Sigmoid colon (tissue), 7 donors: ENCODE measurements around the gene SKI. TPM values are rescaled to one million over a fixed set of nuclear protein-coding genes. Genes with fewer than 3 reads are reported as not detected.
"Not testable (repeated sequence)": the region's sequence is repeated elsewhere in the genome, so short reads cannot be mapped to it uniquely, and the experiment has no call there.

Experiments used
- DNase-seq: peaks from one replicate; pipeline ENCODE4 v3.0.0-alpha.2; 2019
- H3K27ac ChIP-seq, 4 donors: fragments of 200-600 bp; sonication (generic); one replicate each; pipeline ENCODE4 v1.5.1; 2016 to 2019; ENCODE audit warnings: mild to moderate bottlenecking in 1 of 4
- H3K27me3 ChIP-seq, 3 donors: fragments of 200-600 bp; sonication (generic); one replicate each; pipeline ENCODE4 v1.5.1; 2019; ENCODE audit warnings: mild to moderate bottlenecking in 1 of 3
- H3K36me3 ChIP-seq, 4 donors: fragments of 200-600 bp; sonication (generic); one replicate each; pipeline ENCODE4 v1.5.1; 2016 to 2019
- H3K4me1 ChIP-seq, 4 donors: fragments of 200-600 bp; sonication (generic); one replicate each; pipeline ENCODE4 v1.5.1; 2017 to 2019
- H3K4me3 ChIP-seq, 4 donors: fragments of 200-600 bp; sonication (generic); one replicate each; pipeline ENCODE4 v1.5.1; 2017 to 2019; ENCODE audit warnings: mild to moderate bottlenecking in 2 of 4, moderate library complexity in 1 of 4
- H3K9me3 ChIP-seq, 4 donors: fragments of 200-600 bp in 3 of 4; sonication (generic) in 3 of 4; one replicate each; pipeline versions ENCODE4 v1.5.1 to v1.6.1; 2013 to 2019
- CTCF ChIP-seq, 4 experiments: fragments of 450-650 bp in 3 of 4; fragments of 200-600 bp in 1 of 4; IDR thresholded peaks; one replicate each; pipeline ENCODE4 v1.5.1; 2016 to 2019; ENCODE audit warnings: antibody characterized with exemption in 4 of 4, mild to moderate bottlenecking in 3 of 4, moderate library complexity in 2 of 4
- EP300 ChIP-seq, 4 donors: sonication (generic); formaldehyde crosslinking; IDR thresholded peaks; one replicate each; pipeline ENCODE4 v1.6.1; 2017; ENCODE audit warnings: antibody characterized with exemption in 4 of 4
- POLR2A ChIP-seq, 2 donors: fragments of 450-650 bp; IDR thresholded peaks; one replicate each; pipeline ENCODE4 v1.6.1; 2016; ENCODE audit warnings: antibody characterized with exemption in 2 of 2, mild to moderate bottlenecking in 2 of 2, moderate library complexity in 2 of 2
- POLR2AphosphoS5 ChIP-seq, 4 donors: sonication (generic); formaldehyde crosslinking; IDR thresholded peaks; one replicate each; pipeline ENCODE4 v1.6.1; 2017; ENCODE audit warnings: antibody characterized with exemption in 4 of 4
- WGBS, 2 donors: extraction: QIAGEN DNeasy Blood & Tissue Kit; methylation state at CpG; one replicate each; pipeline ENCODE4 v1.1.7; 2013; 5-methylcytosine and 5-hydroxymethylcytosine counted together
- intact Hi-C: fragments of 100-400 bp; cut with DNase I; formaldehyde crosslinking; loops from one replicate; pipeline ENCODE4 v1.15.1; 2023
- polyA plus RNA-seq, 3 donors: library from polyadenylated mRNA; stranded (reverse); fragments of 200-250 nt; gene quantifications; one replicate each; pipeline ENCODE4 v1.2.3, GENCODE V29; 2013
- total RNA-seq, 4 donors: library from RNA; depleted of rRNA; stranded (reverse); fragments of >200 nt; gene quantifications; one replicate each; pipeline ENCODE4 v1.1.0, GENCODE V29; 2016
- donor health status: healthy with polysubstance abuse.
- donor health status: Bipolar disorder and iron deficiency.
- donor health status: healthy.

Gene SKI
- total and polyA plus RNA-seq, 7 donors = 5.8 to 50.4 (median 19.3) TPM

DNA sequence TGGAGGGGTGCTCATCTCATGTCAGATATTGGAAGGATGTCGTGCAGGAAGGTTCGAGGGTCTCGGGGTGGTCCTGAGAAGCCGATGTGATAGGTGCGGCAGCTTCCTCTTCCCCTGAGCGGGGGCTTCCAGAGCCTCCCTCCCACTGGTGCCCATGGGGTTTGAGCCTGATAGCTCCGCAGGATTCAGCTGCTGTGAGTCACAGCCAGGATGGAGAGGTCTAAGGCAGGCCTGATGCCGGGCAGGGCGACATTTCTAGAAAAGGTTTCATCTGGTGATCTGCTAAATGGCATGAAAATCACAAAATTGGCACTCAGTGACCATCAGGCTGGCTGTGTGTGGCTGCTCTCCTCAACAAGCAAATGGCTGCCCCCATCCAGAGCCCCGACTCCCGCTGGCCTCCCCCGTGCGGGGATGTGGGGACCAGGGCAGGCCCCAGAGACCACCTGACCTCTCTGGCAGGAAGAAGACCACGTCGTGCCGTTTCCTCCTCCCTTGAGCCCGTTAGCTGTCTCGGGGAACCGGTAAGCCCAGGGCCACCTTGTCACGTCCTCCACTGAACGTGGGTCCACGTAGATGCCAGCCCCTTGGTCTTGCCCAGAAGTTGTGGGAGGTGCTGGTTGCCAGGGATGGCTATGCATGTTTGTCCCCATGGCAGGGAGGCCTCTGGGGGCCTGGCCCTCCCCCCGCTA lies 66.1 kb downstream of the SKI start:
- Histone ChIP-seq H3K36me3 (no peaks in the 10 kb centered on the region), H3K27me3 (no peaks in the 10 kb centered on the region), H3K4me3 (no peak overlapping the region), H3K27ac (peak overlapping the region; percentile 4 to 83 (median 29)), H3K4me1 (peaks cover 0 to 90% (median 85%) of the 10 kb centered on the region in 4 donors), H3K9me3 (no peaks in the 10 kb centered on the region)
- intact Hi-C loops = no loop called here
- WGBS, 2 donors = 72 to 85% methylated on average over 23 of the region's 23 CpGs
- TF ChIP-seq EP300 (IDR thresholded peaks at IDR 0.05) (no peak), CTCF (IDR thresholded peaks at IDR 0.05) (no peak), POLR2A (IDR thresholded peaks at IDR 0.05) (no peak), POLR2AphosphoS5 (IDR thresholded peaks at IDR 0.05) (no peak)
- no peak for DNase-seq

- WGBS, 2 donors = 74 to 87% methylated on average over 5 of the region's 5 CpGs
- peak overlapping the region; percentile 4 to 83 (median 29) for H3K27ac ChIP-seq
- no peak for DNase-seq
- intact Hi-C loops = no loop called here
- no peaks in the 10 kb centered on the region for H3K9me3 ChIP-seq
- TF ChIP-seq POLR2AphosphoS5 (IDR thresholded peaks at IDR 0.05) = no peak
- TF ChIP-seq POLR2A (IDR thresholded peaks at IDR 0.05) = no peak
- TF ChIP-seq CTCF (IDR thresholded peaks at IDR 0.05) = no peak
- H3K4me1 ChIP-seq = peaks cover 0 to 90% (median 85%) of the 10 kb centered on the region in 4 donors
- H3K4me3 ChIP-seq = no peak overlapping the region
- H3K27me3 ChIP-seq = no peaks in the 10 kb centered on the region
- no peaks in the 10 kb centered on the region for H3K36me3 ChIP-seq
These were observed 66.6 kb downstream of the SKI start for GRCh38 chr1:2294725-2295078.

- intact Hi-C loops = no loop called here
- WGBS, 2 donors = 94 to 96% methylated on average over 13 of the region's 13 CpGs
- Histone ChIP-seq H3K27ac (peak overlapping the region in 2 of 4 donors; percentile 4 to 8), H3K4me1 (peaks cover 0 to 90% (median 85%) of the 10 kb centered on the region in 4 donors), H3K9me3 (no peaks in the 10 kb centered on the region), H3K27me3 (no peaks in the 10 kb centered on the region), H3K4me3 (no peak overlapping the region), H3K36me3 (no peaks in the 10 kb centered on the region)
- TF ChIP-seq EP300 (IDR thresholded peaks at IDR 0.05) (no peak), POLR2AphosphoS5 (IDR thresholded peaks at IDR 0.05) (no peak), CTCF (IDR thresholded peaks at IDR 0.05) (no peak)
- no peak for DNase-seq
These were observed 67.4 kb downstream of the SKI start for GRCh38 chr1:2295526-2295925.

DNA sequence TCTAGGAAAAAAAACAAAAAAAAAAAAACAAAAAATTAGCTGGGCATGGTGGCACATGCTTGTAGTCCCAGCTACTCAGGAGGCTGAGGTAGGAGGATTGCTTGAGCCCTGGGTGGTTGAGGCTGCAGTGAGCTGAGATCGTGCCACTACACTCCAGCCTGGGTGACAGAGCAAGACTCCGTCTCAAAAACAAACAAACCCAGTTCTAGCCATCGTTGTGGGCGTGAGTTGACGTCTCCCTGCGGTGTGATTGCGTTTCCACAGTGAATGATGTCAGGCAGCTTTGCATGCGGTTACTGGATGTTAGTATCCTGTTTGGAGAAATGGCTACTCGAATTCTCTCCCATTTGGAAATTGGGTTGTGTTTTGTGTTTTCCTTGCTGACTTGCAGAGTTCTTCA lies 68.1 kb downstream of the SKI start:
- 83 to 86% methylated on average over 9 of the region's 9 CpGs for WGBS, 2 donors
- intact Hi-C loops, H3K4me3 ChIP-seq, H3K9me3 ChIP-seq, H3K36me3 ChIP-seq, H3K27me3 ChIP-seq, DNase-seq: not testable (repeated sequence)
- peak overlapping the region in 1 of 4 donors; percentile 4 for H3K27ac ChIP-seq
- peaks cover 0 to 90% (median 85%) of the 10 kb centered on the region in 4 donors for H3K4me1 ChIP-seq

DNA sequence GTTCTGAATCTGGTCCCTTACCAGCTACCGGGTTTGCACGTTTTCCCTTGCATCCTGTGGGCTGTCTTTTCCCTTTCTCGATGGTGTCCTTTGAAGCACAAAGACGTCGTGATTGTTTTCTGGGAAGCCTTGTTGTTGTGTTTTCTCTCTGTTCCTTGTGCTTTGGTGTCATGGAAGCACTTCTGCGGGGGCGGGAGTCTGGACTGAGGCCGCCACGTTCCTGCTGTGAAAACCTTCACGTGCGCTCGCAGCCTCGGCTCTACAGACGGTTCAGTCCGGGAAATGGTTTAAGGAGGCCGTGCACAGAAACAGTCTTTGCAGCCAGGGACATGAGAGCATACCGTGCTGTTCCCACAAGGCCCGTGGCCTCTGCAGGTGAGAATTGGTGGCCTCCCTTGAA lies 68.5 kb downstream of the SKI start:
- WGBS, 2 donors = 90% methylated on average over 18 of the region's 18 CpGs
- Histone ChIP-seq H3K9me3 (no peaks in the 10 kb centered on the region), H3K4me3 (no peak overlapping the region), H3K27me3 (no peaks in the 10 kb centered on the region), H3K4me1 (peaks cover 0 to 90% (median 85%) of the 10 kb centered on the region in 4 donors), H3K36me3 (no peaks in the 10 kb centered on the region), H3K27ac (no peak overlapping the region)
- intact Hi-C loops = no loop called here
- TF ChIP-seq POLR2A (IDR thresholded peaks at IDR 0.05) (no peak), EP300 (IDR thresholded peaks at IDR 0.05) (no peak), POLR2AphosphoS5 (IDR thresholded peaks at IDR 0.05) (no peak), CTCF (IDR thresholded peaks at IDR 0.05) (no peak)
- no peak for DNase-seq
